Erythroblast (primary cell): Measurements from ENCODE around the gene HDAC4.

Source experiments
- GATA1 ChIP-seq: IDR thresholded peaks from 2 replicates; pipeline ENCODE4 v1.6.1; 2011; ENCODE audit warnings: low read depth, mild to moderate bottlenecking, control low read depth, low read length, moderate library complexity
- POLR2A ChIP-seq: IDR thresholded peaks from 2 replicates; pipeline ENCODE4 v1.6.1; 2011; ENCODE audit warnings: mild to moderate bottlenecking, low read length

DNA sequence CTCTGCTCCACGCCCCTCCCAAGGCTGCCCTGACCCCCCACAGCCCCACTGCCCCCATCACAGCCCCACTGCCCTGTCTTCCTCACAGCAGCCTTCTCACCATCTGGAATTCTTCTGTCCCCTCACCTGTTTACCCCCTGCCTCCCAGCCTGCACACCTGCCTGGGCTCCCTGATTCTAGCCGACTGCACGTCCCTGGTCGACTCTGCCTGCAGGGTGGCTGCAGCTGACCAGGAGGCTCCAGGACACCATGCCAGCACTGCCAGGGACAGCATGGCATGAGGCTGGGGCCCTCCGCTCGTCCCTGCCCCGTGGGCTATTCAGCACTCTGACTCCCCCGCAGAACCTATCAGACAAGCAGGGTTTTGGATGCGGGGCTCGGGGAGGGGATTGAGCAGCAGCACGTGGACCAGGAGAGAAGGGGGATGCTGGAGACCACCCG, 254.1 kb downstream of the HDAC4 start:
- no peak for TF ChIP-seq POLR2A
- TF ChIP-seq GATA1 = no peak
